HL-60 (cell line): Measurements from ENCODE around the gene ELOF1.
"Not testable (repeated sequence)": the region's sequence is repeated elsewhere in the genome, so short reads cannot be mapped to it uniquely, and the experiment has no call there.

ENCODE experiments used
- CTCF ChIP-seq: IDR thresholded peaks from one replicate; pipeline ENCODE4 v1.5.1; 2011; ENCODE audit warnings: low read length, control low read depth, inconsistent platforms; ENCODE audit not compliant: insufficient read depth
- GABPA ChIP-seq: IDR thresholded peaks from 2 replicates; pipeline ENCODE4 v1.6.1; 2012; ENCODE audit warnings: low read depth
- POLR2AphosphoS5 ChIP-seq: IDR thresholded peaks from 2 replicates; pipeline ENCODE4 v1.6.1; 2012; ENCODE audit warnings: low read depth
- REST ChIP-seq: IDR thresholded peaks from 2 replicates; pipeline ENCODE4 v1.6.1; 2012; ENCODE audit warnings: low read depth; ENCODE audit not compliant: insufficient replicate concordance
- SPI1 ChIP-seq: IDR thresholded peaks from 2 replicates; pipeline ENCODE4 v1.6.1; 2012; ENCODE audit warnings: low read depth, mild to moderate bottlenecking, borderline replicate concordance

GRCh38 chr19:11599704-11600103 is 40.7 kb upstream of the ELOF1 start:
- TF ChIP-seq CTCF, GABPA, POLR2AphosphoS5, REST, SPI1: not testable (repeated sequence)
